ENCODE results near the gene PDE7B. TPM values are rescaled to one million over a fixed set of nuclear protein-coding genes. Genes with fewer than 3 reads are reported as not detected.
"Not testable (repeated sequence)": the region's sequence is repeated elsewhere in the genome, so short reads cannot be mapped to it uniquely, and the experiment has no call there.

PDE7B gene
- polyA plus RNA-seq, 10 donors = 5.8 to 11.3 (median 7.7) TPM

DNA sequence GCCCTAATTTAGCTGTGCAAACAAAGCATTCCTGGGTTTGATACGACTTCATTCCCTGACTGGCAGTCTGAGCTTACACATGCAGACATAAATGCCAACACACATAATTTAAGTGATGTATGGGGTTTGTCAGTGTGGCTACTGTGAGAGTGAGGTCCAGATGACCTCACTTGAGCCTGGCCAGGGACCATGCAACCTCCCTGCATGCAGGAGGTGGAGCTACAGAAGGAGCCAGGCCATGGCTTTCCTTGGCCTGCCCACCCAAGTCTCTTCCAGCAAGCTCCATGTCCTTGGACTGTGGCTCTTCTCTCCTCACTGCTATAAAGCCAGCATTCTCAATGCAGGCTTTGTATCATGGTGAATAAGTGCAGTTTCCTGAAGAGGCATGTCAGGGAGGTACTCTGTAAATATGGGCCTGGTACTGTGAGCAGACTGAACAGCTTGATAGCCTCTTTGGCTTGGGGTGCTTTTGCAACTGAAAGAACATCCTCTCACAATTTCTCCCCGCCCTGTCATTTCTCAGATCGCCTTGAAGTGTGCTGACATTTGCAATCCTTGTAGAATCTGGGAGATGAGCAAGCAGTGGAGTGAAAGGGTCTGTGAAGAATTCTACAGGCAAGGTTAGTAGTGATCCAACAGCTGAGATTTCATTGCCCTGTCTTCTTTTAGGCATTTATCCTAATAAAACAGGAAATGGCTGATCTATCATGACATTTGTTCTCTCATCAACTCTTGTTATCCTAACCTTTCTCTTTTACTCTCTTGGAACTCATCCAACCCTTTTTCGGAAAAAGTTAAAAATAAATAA, 329.4 kb downstream of the PDE7B start:
- no peak for DNase-seq

DNA sequence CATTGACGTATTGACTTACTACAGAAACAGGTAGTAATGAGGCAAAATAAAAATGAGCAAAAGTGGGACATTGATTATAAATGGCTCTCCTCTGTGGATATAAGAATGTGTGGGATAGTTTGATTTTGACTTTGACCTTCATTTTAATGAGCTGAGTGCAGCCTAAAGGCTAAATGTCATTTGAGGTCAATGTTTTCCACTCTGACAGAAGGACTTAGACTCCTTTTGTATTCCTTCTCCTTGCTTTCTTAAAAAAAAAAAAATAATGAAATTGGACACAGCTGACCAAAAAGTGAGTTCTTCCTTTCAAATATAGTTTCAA, 330.0 kb downstream of the PDE7B start:
- no peak for DNase-seq

DNA sequence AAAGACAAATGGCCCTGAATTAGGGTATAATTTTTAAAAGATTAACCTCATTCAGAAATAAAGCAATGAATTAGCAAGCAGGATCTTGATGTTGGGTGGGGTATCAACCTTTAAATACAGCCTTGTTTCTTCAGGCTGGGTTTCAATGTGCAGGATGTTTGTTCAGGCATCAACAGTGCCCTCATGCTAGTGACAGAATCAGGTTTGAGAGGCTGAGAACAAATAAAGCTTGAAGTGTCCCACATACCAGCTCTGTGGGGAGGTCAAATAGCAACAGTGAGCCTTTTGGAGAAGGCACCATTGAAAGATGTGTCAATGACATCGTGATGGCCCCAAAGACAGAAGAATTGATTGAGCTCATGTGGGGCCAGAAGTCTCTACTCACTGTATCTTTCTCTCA, 330.4 kb downstream of the PDE7B start:
- DNase-seq = no peak

DNA sequence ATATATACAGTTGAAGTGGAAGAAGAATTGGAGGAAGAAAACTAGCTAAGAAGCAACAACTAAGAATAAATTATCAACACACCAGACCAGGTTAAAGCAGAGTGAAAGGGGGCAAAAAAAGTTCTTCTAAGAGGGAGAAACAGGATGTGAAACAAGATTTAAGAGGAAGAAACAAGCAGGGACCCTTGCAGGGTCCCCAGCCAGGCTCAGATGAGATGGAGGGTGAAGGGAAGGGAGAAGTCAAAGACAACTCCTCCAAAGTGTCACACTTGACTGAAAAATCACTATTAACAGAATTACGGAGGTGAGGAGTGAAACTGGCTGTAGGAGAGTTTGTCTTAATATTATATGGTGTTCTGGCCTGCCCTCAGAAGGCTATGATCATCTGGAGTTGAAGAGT, 333.2 kb downstream of the PDE7B start:
- no peak for DNase-seq

GRCh38 chr6:136186363-136186762, 334.9 kb downstream of the PDE7B start:
- no peak for DNase-seq

DNA sequence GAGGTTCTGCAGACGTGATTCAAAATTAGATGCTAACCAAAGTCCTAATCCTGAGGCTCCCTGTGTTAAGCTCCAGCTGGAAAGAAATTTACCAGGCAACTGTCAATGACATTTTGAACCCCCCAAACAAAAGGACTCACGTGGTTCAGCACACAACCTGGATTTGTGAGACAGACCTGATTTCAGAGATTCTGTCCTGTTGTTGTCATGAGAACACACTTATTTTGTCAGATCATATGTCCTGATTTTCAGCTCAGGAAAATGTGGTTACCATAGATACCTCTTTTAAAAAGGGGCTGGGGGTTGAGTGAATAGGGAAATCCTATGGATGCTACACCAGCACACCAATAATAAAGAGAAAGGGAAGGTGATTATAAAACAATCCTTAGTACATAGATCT, 337.0 kb downstream of the PDE7B start:
- DNase-seq = no peak

GRCh38 chr6:136189104-136189503, 337.6 kb downstream of the PDE7B start:
- DNase-seq = no peak

DNA sequence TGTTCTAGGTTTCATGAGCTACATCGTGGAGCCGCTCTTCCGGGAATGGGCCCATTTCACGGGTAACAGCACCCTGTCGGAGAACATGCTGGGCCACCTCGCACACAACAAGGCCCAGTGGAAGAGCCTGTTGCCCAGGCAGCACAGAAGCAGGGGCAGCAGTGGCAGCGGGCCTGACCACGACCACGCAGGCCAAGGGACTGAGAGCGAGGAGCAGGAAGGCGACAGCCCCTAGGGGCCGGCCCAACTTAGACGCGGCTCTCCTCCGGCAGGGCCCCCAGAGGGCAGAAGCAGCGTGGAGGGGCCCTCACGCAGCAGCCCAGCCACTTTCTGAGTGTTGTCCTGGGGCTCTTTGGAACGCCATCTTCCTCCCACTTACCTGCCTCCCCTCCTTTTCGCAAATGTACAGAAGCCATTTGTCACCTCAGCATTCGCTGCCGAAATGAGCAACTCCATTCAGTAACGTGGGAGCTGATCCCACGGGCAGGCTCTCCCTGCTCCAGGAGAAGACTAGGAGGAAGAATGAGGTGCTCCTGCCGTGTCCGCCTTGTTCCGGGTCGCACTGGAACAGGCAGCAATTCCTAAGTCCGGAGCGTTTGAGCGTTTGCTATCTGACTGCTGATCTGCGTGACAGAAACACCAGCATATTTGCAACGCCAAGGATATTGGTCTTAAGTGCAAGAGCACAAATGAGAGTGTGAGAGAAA, 340.3 kb downstream of the PDE7B start:
- no peak for DNase-seq

GRCh38 chr6:136192902-136193301, 341.4 kb downstream of the PDE7B start:
- DNase-seq = no peak

DNA sequence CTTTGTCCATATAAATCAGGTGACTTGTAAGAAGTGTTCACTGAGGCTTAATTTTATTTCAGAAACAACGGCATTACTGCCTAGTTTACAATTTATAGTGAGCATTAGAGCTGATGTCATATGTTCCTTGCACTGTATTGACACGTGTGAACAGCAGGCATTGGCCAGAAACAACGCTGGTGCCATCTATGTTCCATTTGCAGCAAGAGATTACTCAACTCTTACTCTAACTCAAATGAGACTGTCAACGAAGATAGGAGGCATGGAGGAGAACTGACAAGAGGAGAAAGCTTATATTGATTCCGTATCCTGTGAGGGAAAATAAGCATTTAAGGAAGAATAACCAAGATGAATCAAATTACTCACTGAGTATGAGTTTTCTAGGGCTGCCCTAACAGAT, 350.2 kb downstream of the PDE7B start:
- no peak for DNase-seq

GRCh38 chr6:136208783-136209182, 357.3 kb downstream of the PDE7B start:
- no peak for DNase-seq

DNA sequence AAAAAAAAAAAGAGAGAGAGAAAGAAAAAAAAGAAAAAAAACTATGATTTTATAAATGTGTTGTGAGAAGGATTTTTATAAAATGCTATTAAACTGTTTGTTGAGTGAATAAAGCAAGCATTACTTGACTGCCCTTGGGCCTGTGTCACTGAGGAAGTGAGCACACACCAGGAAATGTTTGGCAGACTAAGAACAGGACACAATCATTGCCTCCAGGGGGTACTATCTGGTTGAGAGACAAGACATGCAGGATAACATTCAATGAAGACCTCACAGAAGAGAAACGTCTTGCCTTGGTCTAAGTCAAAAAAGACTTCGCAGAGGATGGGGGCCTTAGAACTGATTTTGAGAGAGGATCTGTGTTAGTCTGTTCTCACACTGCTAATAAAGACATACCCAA, 358.0 kb downstream of the PDE7B start:
- DNase-seq = no peak

GRCh38 chr6:136210398-136211165, 359.1 kb downstream of the PDE7B start:
- DNase-seq = peak; percentile 20 to 64 (median 49)

- DNase-seq = no peak
These were observed 361.1 kb downstream of the PDE7B start for GRCh38 chr6:136212608-136213007.

- no peak for DNase-seq
These were observed 361.6 kb downstream of the PDE7B start for GRCh38 chr6:136213012-136213539.

GRCh38 chr6:136213853-136214252, 362.4 kb downstream of the PDE7B start:
- no peak for DNase-seq

DNA sequence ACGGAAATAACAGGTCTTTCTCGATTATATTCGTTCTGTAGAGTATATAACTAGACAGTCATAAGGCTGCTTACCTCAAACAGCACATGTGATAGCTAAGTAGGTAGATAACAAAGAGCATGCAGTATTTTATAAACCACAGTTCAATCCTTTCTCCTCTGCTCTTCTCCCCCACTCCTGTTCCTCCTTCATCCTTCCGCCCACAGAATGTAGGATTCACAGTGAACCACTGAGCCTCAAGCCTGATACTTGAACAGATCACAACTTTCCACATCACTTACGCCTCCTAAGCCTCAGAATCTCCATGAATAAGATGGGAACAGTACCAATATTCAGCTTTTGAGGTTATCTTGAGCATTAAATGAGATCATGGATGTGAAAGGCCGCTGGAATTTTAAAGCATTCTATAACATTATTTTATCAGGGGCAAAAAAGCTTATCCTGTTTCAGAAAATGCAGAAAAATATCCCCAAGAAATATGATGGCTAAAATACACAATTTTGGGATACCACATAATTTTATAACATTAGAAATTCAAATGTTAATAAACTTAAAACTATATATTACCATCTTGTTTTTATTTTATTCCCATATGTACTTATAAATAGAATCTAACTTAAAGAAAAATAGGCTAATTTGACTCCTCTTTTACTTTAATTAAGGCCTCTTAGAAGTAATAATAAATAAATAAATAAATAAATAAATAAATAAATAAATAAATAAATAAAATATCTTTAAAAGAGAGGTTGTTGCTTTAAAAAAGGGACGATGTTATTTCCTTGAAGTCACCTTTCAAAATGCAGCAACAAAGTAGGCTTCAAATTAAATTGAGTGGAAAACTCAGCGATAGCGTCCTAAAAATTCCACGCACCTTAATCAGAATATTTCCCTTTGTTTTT, 365.3 kb downstream of the PDE7B start:
- no peak for DNase-seq

GRCh38 chr6:136224974-136225373, 373.5 kb downstream of the PDE7B start:
- not testable (repeated sequence) for DNase-seq

- DNase-seq = no peak
These were observed 374.0 kb downstream of the PDE7B start for GRCh38 chr6:136225496-136225895.

DNA sequence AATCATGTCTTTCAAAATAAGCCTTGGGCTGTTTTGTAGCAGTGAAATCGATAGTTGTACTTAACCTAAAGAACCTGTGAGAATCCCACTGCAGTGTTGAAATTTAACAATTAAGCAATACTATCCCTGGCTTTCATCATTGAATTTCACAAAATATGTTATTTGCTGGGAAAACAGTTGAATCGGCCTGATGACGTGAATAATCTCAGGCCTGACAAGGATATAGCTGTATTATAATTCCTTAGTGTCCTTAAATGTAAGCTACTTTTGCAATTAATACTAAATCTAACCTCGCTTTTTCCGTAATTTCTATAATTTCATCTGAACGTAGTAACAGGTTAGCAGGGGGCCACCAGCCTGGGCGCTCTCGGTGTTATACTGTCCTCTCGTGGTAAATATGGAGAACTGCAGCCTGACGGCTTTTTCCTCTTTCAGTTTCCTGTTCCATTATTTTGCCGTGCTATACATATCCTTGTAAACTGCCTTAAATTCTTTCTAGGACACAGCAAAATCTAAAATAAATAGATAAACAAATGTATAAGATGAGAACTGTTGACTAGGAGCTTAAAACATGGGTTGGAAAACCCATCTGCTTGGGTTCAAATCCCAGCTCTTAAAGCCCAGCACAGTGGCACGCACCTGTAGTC, 374.6 kb downstream of the PDE7B start:
- peak; percentile 56 to 82 (median 75) for DNase-seq
